HG02763 (cell line): ENCODE results near the gene CTDP1.
"Not testable (repeated sequence)": the region's sequence is repeated elsewhere in the genome, so short reads cannot be mapped to it uniquely, and the experiment has no call there.

Experiments
- ATAC-seq: cut with Tn5 transposase; IDR thresholded peaks from one replicate; pipeline ENCODE4 v1.9.1; 2021; ENCODE audit warnings: mild to moderate bottlenecking, moderate library complexity; ENCODE audit not compliant: unreplicated experiment

Gene CTDP1

GRCh38 chr18:79736846-79737245 is 57.2 kb downstream of the CTDP1 start:
- no peak for ATAC-seq

- no peak for ATAC-seq
Measured at GRCh38 chr18:79737426-79737825, 57.8 kb downstream of the CTDP1 start.

- ATAC-seq, result no peak
Measured at GRCh38 chr18:79738041-79738461, 58.4 kb downstream of the CTDP1 start.

GRCh38 chr18:79738581-79739439 is 59.2 kb downstream of the CTDP1 start:
- ATAC-seq, result no peak

GRCh38 chr18:79739440-79739778 is 59.8 kb downstream of the CTDP1 start:
- no peak for ATAC-seq

GRCh38 chr18:79740047-79740446 is 60.4 kb downstream of the CTDP1 start:
- ATAC-seq, result not testable (repeated sequence)

- ATAC-seq, result no peak
Measured at GRCh38 chr18:79740521-79741361, 61.1 kb downstream of the CTDP1 start.

- ATAC-seq, result no peak
Measured at GRCh38 chr18:79741362-79741700, 61.7 kb downstream of the CTDP1 start.

- ATAC-seq, result no peak
Measured at GRCh38 chr18:79742076-79742475, 62.5 kb downstream of the CTDP1 start.

- ATAC-seq, result no peak
Measured at GRCh38 chr18:79744625-79745024, 65.0 kb downstream of the CTDP1 start.

GRCh38 chr18:79746730-79747129 is 67.1 kb downstream of the CTDP1 start:
- ATAC-seq, result no peak

- no peak for ATAC-seq
Measured at GRCh38 chr18:79747156-79747845, 67.7 kb downstream of the CTDP1 start.

GRCh38 chr18:79748321-79749180 is 68.9 kb downstream of the CTDP1 start:
- ATAC-seq, result no peak

- no peak for ATAC-seq
Measured at GRCh38 chr18:79749251-79750191, 69.9 kb downstream of the CTDP1 start.

GRCh38 chr18:79750980-79751571 is 71.5 kb downstream of the CTDP1 start:
- ATAC-seq, result no peak

- ATAC-seq, result not testable (repeated sequence)
Measured at GRCh38 chr18:79751918-79752578, 72.4 kb downstream of the CTDP1 start.

- ATAC-seq, result not testable (repeated sequence)
Measured at GRCh38 chr18:79752946-79753345, 73.3 kb downstream of the CTDP1 start.

- ATAC-seq, result no peak
Measured at GRCh38 chr18:79753391-79753851, 73.8 kb downstream of the CTDP1 start.
